Stomach (tissue), 9 donors: ENCODE measurements around the gene RASSF10. TPM values are rescaled to one million over a fixed set of nuclear protein-coding genes. Genes with fewer than 3 reads are reported as not detected.

Experiments
- DNase-seq, 2 donors: peaks; one replicate each; pipeline versions ENCODE4 v3.0.0 to v3.0.0-alpha.2; 2013 to 2019
- H3K27ac ChIP-seq, 5 donors: fragments of 200-600 bp in 4 of 5; sonication (generic) in 4 of 5; one replicate each; pipeline ENCODE4 v1.5.1; 2013 to 2019; ENCODE audit warnings: mild to moderate bottlenecking in 1 of 5, moderate library complexity in 1 of 5
- H3K27me3 ChIP-seq, 3 donors: fragments of 200-600 bp; sonication (generic); one replicate each; pipeline ENCODE4 v1.5.1; 2017 to 2019; ENCODE audit warnings: mixed run types in 1 of 3
- H3K36me3 ChIP-seq, 4 donors: fragments of 200-600 bp; sonication (generic); 1 replicate in 3 of 4; 2 replicates in 1 of 4; pipeline ENCODE4 v1.5.1; 2016 to 2019
- H3K4me1 ChIP-seq, 4 donors: fragments of 200-600 bp; sonication (generic); one replicate each; pipeline ENCODE4 v1.5.1; 2016 to 2019
- H3K4me3 ChIP-seq, 4 donors: fragments of 200-600 bp; sonication (generic) in 3 of 4; one replicate each; pipeline ENCODE4 v1.5.1; 2016 to 2019; ENCODE audit warnings: mild to moderate bottlenecking in 1 of 4
- H3K9me3 ChIP-seq, 4 donors: fragments of 200-600 bp; sonication (generic); one replicate each; pipeline ENCODE4 v1.5.1; 2016 to 2019
- EP300 ChIP-seq: sonication (generic); formaldehyde crosslinking; IDR thresholded peaks from one replicate; pipeline ENCODE4 v1.6.1; 2017; ENCODE audit warnings: antibody characterized with exemption
- POLR2A ChIP-seq, 4 donors: fragments of 450-650 bp; IDR thresholded peaks; one replicate each; pipeline ENCODE4 v1.6.1; 2016; ENCODE audit warnings: antibody characterized with exemption in 4 of 4, control low read depth in 2 of 4, mild to moderate bottlenecking in 1 of 4, moderate library complexity in 1 of 4
- POLR2AphosphoS5 ChIP-seq, 3 donors: sonication (generic); formaldehyde crosslinking; IDR thresholded peaks; one replicate each; pipeline ENCODE4 v1.6.1; 2016; ENCODE audit warnings: antibody characterized with exemption in 3 of 3
- WGBS, 5 donors: extraction: QIAGEN DNeasy Blood & Tissue Kit in 3 of 5; methylation state at CpG; one replicate each; pipeline versions ENCODE4 v1.1.5 to v1.1.7; 2013 to 2018; 5-methylcytosine and 5-hydroxymethylcytosine counted together
- intact Hi-C: fragments of 100-400 bp; cut with DNase I; formaldehyde crosslinking; loops from one replicate; pipeline ENCODE4 v1.15.1; 2023; ENCODE audit warnings: low total_unique reads
- polyA plus RNA-seq, 3 donors: library from polyadenylated mRNA; stranded (reverse); fragments of 200-250 nt; gene quantifications; one replicate each; pipeline ENCODE4 v1.2.3, GENCODE V29; 2013
- total RNA-seq, 5 donors: library from RNA; depleted of rRNA; stranded (reverse); fragments of >200 nt; gene quantifications; one replicate each; pipeline versions ENCODE4 v1.1.0 to v1.2.3, GENCODE V29; 2014 to 2016
- TF ChIP-seq, protein P1 (sequence below), 7 experiments: fragments of 450-650 bp in 4 of 7; fragments of 200-600 bp in 3 of 7; sonication (generic) in 3 of 7; IDR thresholded peaks; one replicate each; pipeline ENCODE4 v1.5.1; 2016 to 2019; ENCODE audit warnings: antibody characterized with exemption in 7 of 7, control low read depth in 2 of 7, mild to moderate bottlenecking in 1 of 7
- donor health status: healthy with polysubstance abuse.
- donor health status: Bipolar disorder and iron deficiency.
- donor health status: healthy.

RASSF10 gene
- total and polyA plus RNA-seq, 8 donors, result 0.58 to 7.0 (median 2.5) TPM

DNA sequence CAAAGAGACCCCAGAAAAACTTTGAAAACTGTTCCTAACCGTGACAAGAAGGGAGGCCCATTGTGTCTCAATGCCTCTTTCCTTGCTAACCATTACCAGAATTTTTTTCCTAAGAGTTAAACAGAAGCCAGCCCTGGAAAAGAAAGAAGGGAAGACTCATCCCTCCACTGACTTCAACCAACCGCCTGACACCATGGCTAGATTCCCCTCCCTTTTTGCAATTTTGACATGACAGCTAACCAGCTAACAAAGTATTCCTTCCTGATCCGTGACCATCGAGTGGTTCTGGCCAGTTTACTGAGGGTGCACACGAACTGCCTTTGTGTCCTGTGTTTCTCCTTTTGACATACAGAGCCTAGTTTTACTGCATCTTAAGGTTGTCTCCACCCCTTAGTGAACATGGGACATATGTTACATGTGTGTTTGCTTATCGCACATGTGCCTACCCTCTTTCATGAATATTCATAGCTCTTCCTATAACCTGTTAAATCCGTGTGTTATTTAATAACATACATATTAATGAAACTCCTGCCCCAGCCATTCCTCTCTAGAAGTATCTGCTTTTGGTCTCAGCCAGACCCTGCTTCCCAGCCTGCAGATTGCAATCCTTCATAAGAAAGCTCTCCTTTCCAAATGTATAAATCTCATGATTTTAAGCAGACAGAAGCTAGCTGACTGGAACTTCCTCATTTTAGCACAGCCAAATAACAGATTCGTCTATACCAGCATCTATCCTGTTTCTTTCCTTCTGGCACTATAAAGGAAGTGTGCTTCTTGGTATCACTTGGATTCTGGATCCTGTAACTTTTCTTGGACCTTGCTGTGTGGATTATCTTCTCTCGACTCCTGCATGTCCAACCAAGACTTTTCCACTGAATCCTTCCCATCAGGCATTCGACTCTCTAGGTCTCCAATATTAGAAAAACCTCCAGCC lies 37.8 kb downstream of the RASSF10 start:
- no peak overlapping the region for H3K4me3 ChIP-seq
- no peaks in the 10 kb centered on the region for H3K27me3 ChIP-seq

DNA sequence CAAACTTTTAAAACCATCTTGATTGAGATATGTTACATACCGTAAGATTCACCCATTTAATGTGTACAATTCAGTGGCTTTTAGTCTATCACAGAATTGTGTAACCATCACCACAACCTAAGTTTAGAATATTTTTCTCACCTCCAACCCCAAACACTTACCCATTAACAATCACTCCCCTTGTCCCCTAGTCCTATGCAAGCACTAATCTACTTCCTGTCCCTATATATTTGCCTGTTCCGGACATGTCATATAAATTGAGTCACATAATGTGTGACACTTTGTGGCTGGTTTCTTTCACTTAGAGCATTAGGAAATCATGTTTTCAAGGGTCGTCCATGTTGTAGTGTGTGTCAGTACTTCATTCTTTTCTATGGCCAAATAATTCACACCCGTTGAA lies 38.8 kb downstream of the RASSF10 start:
- TF ChIP-seq POLR2A (IDR thresholded peaks at IDR 0.05) (no peak), EP300 (no peak), POLR2AphosphoS5 (IDR thresholded peaks at IDR 0.05) (no peak)
- TF ChIP-seq, protein P1, sequence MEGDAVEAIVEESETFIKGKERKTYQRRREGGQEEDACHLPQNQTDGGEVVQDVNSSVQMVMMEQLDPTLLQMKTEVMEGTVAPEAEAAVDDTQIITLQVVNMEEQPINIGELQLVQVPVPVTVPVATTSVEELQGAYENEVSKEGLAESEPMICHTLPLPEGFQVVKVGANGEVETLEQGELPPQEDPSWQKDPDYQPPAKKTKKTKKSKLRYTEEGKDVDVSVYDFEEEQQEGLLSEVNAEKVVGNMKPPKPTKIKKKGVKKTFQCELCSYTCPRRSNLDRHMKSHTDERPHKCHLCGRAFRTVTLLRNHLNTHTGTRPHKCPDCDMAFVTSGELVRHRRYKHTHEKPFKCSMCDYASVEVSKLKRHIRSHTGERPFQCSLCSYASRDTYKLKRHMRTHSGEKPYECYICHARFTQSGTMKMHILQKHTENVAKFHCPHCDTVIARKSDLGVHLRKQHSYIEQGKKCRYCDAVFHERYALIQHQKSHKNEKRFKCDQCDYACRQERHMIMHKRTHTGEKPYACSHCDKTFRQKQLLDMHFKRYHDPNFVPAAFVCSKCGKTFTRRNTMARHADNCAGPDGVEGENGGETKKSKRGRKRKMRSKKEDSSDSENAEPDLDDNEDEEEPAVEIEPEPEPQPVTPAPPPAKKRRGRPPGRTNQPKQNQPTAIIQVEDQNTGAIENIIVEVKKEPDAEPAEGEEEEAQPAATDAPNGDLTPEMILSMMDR (IDR thresholded peaks at IDR 0.05), result no peak
- Histone ChIP-seq H3K9me3 (peaks cover 0 to 2% (median 0%) of the 10 kb centered on the region in 4 donors), H3K27me3 (no peaks in the 10 kb centered on the region), H3K36me3 (no peaks in the 10 kb centered on the region), H3K4me3 (no peak overlapping the region), H3K27ac (no peak overlapping the region), H3K4me1 (peaks cover 12 to 28% (median 25%) of the 10 kb centered on the region in 4 donors)
- WGBS, 5 donors, result 68 to 84% (median 81%) methylated on average over 4 of the region's 4 CpGs
- intact Hi-C loops, result no loop called here
- DNase-seq, result no peak

More for the DNA sequence above, 37.8 kb downstream of the RASSF10 start:
- 82 to 90% (median 87%) methylated on average over 10 of the region's 10 CpGs for WGBS, 5 donors
- no peak for DNase-seq
- no peak overlapping the region for H3K27ac ChIP-seq
- H3K9me3 ChIP-seq, result peaks cover 0 to 2% (median 0%) of the 10 kb centered on the region in 4 donors
- peaks cover 8 to 30% (median 24%) of the 10 kb centered on the region in 4 donors for H3K4me1 ChIP-seq
- no peaks in the 10 kb centered on the region for H3K36me3 ChIP-seq
- TF ChIP-seq POLR2AphosphoS5 (IDR thresholded peaks at IDR 0.05), result no peak
- TF ChIP-seq, protein P1 (IDR thresholded peaks at IDR 0.05), result no peak
- no peak for TF ChIP-seq EP300
- TF ChIP-seq POLR2A (IDR thresholded peaks at IDR 0.05), result no peak
- intact Hi-C loops, result no loop called here

DNA sequence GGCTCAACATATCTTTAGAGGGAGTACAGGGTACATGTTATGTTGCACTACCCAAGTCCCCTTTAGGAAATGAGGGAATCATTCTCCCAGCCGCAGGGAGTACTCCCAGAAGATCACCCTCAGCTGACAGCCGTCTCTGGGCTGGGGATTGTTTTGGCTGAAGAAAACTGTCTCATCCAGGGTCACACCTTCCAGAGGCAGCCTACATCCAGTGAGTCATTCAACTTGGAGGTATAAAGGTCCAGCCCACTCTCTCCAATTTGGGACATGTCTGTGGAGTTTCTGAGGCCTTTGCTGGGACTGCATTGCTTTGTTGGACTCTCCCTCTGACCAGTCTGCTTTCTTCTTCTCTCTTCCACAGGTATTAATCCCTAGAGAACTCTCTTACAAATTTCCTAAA lies 42.1 kb downstream of the RASSF10 start:
- Histone ChIP-seq H3K36me3 (no peaks in the 10 kb centered on the region), H3K27me3 (no peaks in the 10 kb centered on the region), H3K9me3 (peaks cover 0 to 2% (median 0%) of the 10 kb centered on the region in 4 donors), H3K27ac (peak overlapping the region in 3 of 5 donors; percentile 32 to 55 (median 45)), H3K4me1 (peaks cover 5 to 26% (median 23%) of the 10 kb centered on the region in 4 donors), H3K4me3 (no peak overlapping the region)
- no peak for DNase-seq
- TF ChIP-seq POLR2A (IDR thresholded peaks at IDR 0.05) (no peak), EP300 (no peak), POLR2AphosphoS5 (IDR thresholded peaks at IDR 0.05) (no peak)
- TF ChIP-seq, protein P1 (IDR thresholded peaks at IDR 0.05), result no peak
- intact Hi-C loops, result no loop called here
- WGBS, 5 donors, result 68 to 83% (median 75%) methylated on average over 2 of the region's 2 CpGs

DNA sequence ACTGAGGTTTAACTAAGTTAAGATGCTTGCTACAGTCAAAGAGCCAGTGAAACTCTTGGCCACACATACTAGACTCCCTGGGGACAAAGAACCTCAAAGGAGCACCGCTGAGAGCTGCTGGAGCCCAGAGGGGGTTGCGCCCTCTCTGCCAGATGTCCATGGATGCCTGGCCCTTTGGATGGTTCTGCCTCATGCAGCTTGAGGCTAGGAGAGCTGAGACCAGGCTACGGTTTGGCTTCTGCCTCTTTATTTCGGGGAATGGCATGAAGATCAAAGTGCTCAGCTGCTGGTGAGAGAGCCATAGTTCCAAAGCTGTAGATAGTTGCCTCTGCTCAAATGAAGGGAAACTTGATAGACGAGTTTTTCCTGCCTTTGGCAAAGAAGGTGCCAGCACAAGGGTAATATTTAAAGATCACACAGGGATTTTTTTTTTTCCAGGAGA lies 43.0 kb downstream of the RASSF10 start:
- peaks cover 5 to 26% (median 23%) of the 10 kb centered on the region in 4 donors for H3K4me1 ChIP-seq
- H3K9me3 ChIP-seq, result peaks cover 0 to 2% (median 0%) of the 10 kb centered on the region in 4 donors
- no peaks in the 10 kb centered on the region for H3K27me3 ChIP-seq
- H3K27ac ChIP-seq, result peak overlapping the region in 3 of 5 donors; percentile 45 to 77 (median 55)
- intact Hi-C loops, result no loop called here
- 33 to 62% (median 41%) methylated on average over 5 of the region's 5 CpGs for WGBS, 5 donors
- no peak overlapping the region for H3K4me3 ChIP-seq
- H3K36me3 ChIP-seq, result no peaks in the 10 kb centered on the region
- TF ChIP-seq POLR2A (IDR thresholded peaks at IDR 0.05) (no peak), POLR2AphosphoS5 (IDR thresholded peaks at IDR 0.05) (peak in 2 of 3 donors; percentile 71 to 78)
- DNase-seq, result peak; percentile 66 to 82
